HUDEP-2 (cell line): Measurements from ENCODE around the gene SLC30A5.
A peak's percentile ranks its signal among the peaks of the same experiment; 100 is the strongest.
"Not testable (repeated sequence)": the region's sequence is repeated elsewhere in the genome, so short reads cannot be mapped to it uniquely, and the experiment has no call there.

ENCODE experiments used
- DNase-seq, 76 experiments: peaks; one replicate each; lab custom pipeline; 2025; ENCODE audit not compliant: unreplicated experiment in 76 of 76; lab: John Stamatoyannopoulos, UW

Gene SLC30A5

DNA sequence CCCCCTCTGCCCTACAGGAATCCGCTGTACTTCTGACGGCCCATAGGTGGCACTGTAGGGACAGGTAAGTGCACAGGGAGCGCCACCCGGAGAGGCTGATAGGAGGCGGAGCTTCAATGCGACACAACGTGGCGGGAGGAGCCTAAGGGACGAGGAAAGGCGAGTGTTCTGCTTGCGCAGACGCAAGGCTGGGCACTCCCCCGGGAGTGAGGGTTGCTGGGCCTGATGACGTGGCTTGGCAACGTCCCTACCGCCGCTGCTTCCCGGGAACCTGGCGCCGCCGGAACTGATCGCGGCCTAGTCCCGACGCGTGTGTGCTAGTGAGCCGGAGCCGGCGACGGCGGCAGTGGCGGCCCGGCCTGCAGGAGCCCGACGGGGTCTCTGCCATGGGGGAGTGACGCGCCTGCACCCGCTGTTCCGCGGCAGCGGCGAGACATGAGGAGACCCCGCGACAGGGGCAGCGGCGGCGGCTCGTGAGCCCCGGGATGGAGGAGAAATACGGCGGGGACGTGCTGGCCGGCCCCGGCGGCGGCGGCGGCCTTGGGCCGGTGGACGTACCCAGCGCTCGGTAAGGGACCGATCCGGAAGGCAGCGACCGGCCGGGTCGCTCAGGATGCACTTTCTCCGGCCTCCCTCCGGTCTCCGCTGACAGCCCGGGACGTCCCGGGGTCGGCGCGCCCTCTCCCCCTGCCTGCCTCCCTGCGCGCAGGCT is at the start of gene SLC30A5:
TSS of gene SLC30A5 (plus strand) at position 244 of the 712 bp plus-strand sequence. CDS start at position 486, 242 bp downstream.
- peak in 75 of 76 experiments; percentile 69 to 100 (median 99) for DNase-seq

DNA sequence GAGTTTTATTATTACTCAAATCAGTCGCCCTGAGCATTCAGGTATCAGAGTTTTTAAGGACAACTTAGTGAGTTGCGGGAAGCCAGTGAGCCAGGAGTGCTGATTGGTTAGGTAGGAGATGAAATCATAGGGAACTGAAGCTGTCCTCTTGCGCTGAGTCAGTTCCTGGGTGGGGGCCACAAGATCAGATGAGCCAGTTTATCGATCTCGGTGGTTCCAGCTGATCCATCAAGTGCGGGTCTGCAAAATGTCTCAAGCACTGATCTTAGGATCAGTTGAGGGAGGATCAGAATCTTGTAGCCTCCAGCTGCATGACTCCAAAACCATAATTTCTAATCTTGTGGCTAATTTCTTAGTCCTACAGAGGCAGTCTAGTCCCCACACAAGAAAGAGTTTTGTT is 48.6 kb upstream of the SLC30A5 start:
- peak in 13 of 76 experiments; percentile 2 to 38 (median 20) for DNase-seq

DNA sequence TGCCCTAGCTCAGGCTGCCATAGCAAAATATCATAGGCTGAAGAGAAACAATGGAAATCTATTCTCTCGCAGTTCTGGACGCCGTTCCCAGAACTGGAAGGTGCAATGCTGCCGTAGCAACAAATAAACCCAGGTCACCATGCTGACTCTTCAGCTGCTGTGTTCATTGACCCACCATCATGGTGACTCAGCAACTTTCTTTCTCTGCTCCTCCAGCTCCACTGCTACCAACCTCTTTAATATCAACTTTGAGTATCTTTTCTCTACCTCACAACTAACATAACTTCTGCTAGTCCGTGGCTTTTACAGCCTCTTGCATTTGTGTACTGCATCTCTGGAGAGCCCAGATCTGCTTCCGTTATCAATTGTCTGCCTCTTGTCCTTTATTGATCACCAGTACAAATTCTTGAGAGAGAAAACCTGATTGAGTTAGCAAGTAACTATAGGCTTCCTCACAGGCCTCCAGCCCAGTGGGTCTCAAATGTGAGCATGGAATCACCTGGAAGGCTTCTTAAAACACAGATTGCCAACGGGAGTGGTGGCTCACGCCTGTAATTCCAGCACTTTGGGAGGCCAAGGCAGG is 47.3 kb upstream of the SLC30A5 start:
- DNase-seq, result peak in 24 of 76 experiments; percentile 3 to 51 (median 22)

DNA sequence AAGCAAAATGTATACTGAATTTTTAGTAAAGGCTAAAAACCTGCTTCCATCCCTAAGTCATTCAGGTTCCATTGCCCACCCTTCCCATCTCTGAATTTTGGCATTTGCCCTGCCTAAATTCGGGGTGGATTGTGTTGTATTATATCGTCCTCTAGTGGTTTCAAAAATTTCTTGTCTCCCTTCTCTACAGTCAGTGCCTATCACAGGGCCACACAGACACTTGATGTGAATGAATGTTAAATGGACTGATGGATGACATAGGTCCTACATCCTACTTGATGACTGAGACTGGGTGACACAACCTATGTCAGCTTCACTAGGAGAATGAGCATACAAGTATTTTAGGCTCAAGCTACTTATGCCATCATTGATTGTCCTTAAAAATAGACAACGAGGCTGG is 45.6 kb upstream of the SLC30A5 start:
- peak in 24 of 76 experiments; percentile 1 to 56 (median 14) for DNase-seq

DNA sequence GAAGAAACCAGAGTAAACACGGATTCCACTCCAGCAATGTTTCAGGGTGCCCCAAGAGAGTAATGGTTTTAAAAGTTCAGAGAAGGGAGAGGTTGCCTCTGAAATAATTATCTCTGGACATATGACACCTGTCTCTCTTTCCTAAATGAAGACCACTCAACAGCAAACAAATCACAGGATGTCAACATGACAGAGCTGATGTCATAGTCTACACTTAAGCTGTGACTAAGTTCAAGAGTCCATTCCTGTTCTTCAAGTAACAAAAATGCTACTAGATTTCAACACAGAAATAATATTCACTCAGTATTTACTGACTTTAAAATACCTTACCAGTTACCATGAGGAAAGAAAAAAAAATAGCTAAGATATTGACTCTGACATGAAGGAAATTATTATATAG is 44.7 kb upstream of the SLC30A5 start:
- no peak for DNase-seq

DNA sequence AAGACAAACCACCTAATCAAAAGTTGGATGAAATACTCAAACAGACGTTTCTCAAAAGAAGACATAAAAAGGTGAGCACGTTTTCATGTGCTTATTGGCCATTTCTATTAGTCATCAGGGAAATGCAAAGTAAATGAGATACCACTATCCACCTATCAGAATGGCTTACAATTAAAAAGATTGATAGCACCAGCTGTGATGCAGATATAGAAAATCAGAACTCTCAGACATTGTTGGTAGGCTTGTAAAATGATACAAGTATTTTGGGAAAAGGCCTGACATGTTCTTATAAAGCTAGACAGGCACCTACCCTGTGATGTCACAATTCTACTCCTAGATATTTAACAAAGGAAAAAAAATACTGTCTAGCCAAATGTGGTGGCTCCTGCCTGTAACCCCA is 44.0 kb upstream of the SLC30A5 start:
- no peak for DNase-seq

DNA sequence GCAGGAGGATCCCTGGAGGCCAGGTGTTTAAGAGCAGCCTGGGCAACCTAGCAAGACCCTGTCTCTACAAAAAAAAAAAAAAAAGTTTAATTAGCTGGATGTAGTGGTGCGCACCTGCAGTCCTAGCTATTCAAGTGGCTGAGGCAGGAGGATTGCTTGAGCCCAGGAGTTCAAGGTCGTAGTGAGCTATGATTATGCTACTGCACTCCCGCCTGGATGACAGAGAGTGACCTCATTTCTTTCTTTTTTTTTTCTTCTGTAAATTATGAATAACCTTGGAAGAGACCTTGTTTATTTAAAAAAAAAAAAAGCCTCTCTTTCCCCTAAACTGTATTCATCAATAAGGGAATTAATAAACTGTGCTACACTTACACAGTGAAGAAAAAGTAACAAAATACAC is 43.6 kb upstream of the SLC30A5 start:
- no peak for DNase-seq

DNA sequence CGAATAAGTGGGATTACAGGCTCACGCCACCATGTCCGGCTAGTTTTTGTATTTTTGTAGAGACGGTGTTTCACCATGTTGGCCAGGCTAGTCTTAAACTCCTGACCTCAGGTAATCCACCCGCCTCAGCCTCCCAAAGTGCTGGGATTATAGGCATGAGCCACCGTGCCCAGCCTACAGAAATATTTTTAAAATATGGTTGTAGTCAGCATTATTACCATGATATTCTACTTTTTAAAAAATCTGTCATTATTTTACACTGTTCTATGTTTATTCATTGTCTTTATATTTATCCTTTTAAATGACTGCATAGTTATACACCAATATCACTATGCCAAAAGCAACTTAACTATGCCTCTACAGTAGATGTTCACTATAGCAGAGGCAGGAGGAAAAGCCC is 41.6 kb upstream of the SLC30A5 start:
- no peak for DNase-seq

DNA sequence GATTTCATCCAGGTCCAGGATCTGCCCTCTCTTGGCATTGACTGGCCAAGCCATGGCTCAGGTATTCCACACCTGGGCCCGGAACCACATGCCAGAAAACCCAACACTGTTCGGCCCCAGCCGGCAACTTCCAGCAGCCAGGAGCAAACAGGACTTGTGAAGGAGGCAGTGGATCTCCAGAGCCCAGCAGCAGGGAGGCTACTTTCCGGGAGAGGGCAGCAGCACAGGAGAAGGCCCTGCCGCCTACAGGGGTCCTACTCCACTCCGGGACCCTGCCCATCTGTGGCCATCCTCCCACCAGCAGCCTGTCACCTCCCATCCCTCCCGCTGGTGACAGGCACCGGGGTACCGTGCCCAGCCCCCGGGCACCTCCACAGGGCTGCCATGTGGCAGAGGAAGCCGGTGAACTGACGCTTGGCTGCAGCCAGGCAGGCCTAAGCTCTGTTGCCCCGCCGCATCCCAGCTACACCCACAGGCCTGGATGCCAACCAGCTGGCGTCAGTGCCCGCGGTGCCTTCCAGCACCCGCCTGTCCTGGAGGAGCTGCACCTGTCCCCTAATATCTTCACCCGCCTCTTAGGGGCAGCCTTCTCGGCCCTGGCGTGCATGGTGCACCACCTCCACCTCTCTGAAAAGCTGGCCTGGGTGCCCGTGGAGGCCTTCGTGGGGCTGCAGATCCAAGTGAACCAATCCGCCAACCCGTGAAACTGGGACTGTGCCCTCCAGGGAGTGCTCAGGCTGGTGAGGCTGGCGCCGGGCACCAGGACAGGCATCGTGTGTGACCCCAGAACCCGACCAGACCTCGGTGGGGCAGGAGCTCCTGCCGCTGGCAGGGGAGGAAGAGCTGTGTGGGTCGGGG is 18.9 kb upstream of the SLC30A5 start:
- DNase-seq, result no peak

DNA sequence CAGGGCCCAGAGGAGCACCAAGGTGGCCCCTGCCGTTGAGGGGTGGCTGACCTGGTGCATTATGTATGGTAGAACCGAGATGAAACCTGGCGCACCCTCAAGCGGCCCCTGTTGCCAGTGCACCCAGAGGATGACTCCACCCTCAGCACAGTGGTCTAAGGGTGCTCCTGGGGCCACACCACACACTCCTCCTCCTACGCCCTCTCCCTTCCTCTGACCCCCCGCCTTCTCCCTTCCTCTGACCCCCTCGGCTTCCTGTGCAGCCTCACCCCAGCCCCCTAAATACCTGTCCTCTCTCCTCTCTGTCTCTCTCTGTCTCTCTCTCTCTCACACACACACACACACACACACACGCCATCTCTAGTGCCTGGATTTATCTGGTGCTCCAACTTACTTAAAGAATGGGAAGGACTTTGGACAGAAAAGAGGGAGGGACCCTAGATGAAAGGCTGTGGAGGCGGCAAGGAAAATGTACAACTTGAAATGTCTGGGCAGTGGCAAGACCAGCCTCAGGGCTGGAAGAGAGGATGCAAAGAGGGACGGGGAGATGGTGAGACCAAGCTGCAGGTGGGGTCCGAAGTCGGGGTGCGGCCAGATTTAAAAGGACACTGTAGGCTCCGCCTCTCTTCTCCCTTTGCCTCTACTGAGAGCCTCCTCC is 18.2 kb upstream of the SLC30A5 start:
- no peak for DNase-seq

DNA sequence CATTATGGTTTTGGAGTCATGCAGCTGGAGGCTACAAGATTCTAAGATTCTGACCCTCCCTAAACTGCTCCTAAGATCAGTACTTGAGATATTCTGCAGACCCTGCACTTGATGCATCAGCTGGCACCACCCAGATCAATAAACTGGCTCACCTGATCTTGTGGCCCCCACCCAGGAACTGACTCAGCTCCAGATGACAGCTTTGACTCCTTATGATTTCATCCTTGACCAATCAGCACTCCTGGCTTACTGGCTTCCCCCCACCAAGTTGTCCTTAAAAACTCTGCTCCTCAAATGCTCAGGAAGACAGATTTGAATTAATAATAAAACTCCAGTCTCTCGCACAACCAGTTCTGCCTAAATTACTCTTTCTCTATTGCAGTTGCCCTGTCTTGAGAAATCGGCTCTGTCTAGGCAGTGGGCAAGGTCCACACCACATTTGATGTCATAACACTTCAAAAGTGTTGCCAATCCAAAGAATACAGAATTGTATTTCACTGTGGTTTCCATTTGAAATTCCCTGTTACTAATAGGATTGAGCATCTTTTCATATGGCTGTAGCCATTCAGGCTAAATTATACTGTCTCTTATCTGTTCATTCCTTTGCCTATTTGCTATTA is 14.8 kb upstream of the SLC30A5 start:
- DNase-seq, result peak in 49 of 76 experiments; percentile 2 to 82 (median 38)

DNA sequence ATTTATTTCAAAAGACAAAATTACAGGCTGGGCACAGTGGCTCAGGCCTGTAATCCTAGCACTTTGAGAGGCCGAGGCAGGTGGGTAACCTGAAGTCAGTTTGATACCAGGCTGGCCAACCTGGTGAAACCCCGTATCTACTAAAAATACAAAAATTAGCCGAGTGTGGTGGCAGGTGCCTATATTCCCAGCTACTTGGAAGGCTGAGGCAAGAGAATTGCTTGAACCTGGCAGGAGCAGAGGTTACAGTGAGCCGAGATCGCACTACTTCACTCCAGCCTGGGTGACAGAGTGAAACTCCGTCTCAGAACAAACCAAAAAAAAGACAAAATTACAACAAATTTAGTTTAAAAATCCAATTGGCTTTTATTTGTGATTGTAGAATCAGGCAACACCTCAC is 14.3 kb upstream of the SLC30A5 start:
- DNase-seq, result no peak

DNA sequence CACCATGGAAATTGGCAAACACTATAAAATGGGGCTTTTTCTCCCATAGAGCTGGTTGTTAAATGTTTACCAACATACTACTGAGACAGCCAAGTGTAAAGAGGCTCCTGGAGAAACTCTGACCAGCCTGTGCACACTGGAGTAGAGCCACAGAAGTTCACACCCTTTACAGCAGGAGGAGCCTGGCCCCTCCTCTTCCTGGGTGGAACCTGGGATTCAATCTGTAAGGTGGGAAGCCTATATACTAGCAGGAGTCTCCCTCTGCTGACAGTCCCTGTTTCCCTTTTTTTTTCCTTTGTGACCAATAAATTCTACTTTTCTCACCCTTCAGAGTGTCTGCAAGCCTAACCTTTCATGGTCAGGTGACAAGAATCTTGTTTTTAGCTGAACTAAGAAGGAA is 10.4 kb upstream of the SLC30A5 start:
- peak in 20 of 76 experiments; percentile 3 to 45 (median 20) for DNase-seq

DNA sequence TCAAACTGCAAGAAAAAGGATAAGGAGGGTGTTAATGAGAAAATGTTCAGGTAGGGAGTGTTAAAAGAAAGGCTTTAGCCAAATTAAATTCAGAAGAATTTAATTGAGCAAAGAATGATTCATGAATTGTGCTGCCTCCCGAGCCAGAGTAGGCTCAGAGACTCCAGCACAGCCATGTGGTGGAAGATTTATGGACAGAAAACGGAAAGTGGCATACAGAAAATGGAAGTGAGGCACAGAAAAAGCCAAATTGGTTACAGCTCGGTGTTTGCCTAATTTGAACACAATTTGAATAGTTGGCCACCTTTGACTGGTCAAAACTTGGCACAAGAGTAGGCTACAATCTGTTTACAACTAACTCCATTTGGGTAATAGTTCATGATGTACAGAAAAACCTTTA is 9.6 kb upstream of the SLC30A5 start:
- no peak for DNase-seq

DNA sequence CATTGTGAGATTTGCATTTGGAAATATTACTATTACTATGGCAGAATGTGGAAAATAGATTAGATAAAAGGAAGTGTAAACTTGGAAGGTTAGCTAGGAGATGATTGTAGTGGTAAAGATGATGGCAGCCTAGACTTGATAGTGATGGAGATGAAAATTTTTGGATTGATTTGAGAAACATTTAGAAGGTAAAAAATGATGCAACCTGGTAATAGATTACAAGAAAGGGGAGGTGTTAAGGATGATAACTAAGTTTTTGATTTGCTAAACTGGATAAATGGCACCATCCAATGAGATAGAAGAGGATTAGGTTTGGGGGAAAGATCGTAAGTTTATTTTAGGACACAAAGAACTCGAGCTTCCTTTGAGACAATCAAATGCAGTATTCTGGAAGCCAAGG is 8.9 kb upstream of the SLC30A5 start:
- DNase-seq, result no peak

DNA sequence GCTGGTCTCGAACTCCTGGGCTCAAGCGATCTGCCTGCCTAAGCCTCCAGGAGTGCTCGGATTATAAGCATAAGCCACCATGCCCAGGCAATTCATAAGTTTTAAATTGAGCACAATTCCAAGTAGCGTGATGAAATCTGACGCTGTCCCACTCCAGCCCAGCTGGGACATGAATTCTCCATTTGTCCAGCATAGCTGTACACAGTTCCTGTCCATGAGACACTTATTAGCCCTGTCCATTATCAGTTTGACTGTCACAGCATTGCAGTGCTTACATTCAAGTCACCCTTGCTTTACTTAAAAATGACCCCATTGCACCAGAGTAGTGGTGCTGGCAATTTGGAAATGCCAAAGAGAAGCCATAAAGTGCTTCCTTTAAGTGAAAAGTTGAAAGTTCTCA is 7.6 kb upstream of the SLC30A5 start:
- no peak for DNase-seq

DNA sequence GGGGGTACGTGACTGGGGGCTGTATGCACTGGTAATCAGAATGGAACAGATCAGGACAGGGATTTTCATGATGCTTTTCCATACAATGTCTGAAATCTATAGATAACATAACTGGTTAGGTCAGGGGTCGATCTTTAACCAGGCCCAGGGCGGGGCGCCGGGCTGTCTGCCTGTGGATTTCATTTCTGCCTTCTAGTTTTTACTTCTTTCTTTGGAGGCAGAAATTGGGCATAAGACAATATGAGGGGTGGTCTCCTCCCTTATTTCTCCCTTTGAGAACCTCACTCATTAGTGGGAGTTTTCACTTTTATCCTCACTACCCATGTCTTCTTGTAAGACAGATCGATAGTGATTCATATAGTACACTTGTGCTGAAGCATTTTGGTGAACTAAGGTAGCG is 5.8 kb upstream of the SLC30A5 start:
- not testable (repeated sequence) for DNase-seq

DNA sequence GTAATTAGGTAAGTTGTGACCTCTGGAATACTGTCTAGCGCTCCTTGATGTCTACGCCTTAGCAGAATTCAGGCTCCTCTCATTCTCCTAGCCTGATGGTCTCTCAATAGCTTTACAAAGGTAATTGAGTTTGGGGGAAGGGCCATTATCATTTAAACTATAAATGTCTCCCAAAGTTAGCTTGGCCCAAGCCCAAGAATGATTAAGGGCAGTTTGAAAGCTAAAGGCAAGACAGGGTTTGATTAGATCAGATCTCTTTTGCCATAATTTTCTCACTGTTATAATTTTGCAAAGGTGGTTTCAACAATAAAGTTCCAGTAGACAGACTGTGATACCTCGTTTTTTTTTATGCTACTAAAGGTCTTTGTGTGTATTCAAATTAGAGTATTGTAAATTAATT is 3.7 kb upstream of the SLC30A5 start:
- DNase-seq, result peak in 48 of 76 experiments; percentile 7 to 74 (median 44)

DNA sequence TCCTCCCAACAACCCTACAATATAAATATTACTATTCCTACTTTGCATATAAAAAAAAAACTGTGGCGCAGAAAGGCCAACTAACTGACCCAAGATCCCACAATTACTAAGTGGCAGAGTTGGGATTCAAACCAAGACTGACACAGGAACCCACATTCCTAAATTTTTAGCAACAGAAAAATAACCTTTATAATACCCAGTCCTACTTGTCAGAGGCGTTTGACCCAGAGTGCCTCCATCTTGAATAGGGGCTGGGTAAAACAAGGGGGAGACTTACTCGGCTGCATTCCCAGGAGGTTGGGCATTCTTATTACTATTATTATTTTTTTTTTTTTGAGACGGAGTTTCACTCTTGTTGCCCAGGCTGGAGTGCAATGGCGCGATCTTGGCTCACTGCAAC is 2.0 kb upstream of the SLC30A5 start:
- DNase-seq, result no peak

DNA sequence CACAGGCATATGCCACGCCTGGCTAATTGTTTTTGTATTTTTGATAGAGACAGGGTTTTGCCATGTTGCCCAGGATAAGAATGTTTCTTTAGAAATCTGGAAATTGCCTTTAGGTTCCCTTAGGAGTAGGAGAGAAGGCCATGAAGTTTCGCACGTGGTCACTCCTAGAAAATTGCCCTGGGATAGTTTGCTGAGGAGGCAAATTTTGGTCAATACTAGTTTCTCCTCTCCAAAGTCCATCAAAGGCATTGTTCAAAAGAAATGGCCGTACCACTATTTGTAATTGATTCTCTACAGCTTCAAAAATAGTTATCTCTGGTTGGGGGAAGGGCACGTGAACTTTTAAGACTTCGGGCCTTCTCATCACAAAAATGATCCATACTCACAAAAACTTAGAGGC is 845 bp upstream of the SLC30A5 start:
- peak in 1 of 76 experiments; percentile 29 for DNase-seq
